ENCODE results near the gene DOK4.

DNA sequence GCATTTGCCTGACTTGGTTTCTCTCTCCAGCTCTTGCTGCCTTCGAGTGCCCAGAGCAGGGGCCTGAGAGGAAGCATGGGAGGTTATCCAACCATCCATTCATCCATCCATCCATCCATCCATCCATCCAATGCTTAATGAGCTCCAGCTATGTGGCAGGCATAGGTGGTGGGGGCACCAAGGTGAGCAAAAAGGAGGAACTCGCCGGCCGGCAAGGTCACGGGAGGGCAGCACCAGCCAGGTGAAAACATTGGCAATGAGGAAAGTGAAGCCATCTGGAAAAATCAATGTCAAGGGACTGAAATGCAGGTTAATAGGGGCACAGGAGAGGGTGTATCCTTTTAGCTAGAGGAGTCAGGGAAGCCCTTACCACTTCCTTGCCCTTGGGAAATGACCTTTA is 18.2 kb upstream of the DOK4 start:
- TF ChIP-seq, protein P1, sequence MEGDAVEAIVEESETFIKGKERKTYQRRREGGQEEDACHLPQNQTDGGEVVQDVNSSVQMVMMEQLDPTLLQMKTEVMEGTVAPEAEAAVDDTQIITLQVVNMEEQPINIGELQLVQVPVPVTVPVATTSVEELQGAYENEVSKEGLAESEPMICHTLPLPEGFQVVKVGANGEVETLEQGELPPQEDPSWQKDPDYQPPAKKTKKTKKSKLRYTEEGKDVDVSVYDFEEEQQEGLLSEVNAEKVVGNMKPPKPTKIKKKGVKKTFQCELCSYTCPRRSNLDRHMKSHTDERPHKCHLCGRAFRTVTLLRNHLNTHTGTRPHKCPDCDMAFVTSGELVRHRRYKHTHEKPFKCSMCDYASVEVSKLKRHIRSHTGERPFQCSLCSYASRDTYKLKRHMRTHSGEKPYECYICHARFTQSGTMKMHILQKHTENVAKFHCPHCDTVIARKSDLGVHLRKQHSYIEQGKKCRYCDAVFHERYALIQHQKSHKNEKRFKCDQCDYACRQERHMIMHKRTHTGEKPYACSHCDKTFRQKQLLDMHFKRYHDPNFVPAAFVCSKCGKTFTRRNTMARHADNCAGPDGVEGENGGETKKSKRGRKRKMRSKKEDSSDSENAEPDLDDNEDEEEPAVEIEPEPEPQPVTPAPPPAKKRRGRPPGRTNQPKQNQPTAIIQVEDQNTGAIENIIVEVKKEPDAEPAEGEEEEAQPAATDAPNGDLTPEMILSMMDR (IDR thresholded peaks at IDR 0.05; ENCODE audit: insufficient read depth, low read depth, low read length): no peak
- TF ChIP-seq EZH2 (IDR thresholded peaks at IDR 0.05; ENCODE audit: insufficient read depth, low read length): no peak
